HL-60 (cell line): ENCODE measurements around the gene TAF5.
A peak's percentile ranks its signal among the peaks of the same experiment; 100 is the strongest.
"Not testable (repeated sequence)": the region's sequence is repeated elsewhere in the genome, so short reads cannot be mapped to it uniquely, and the experiment has no call there.

ENCODE experiments used
- DNase-seq, 2 experiments: peaks; one replicate each; pipeline ENCODE4 v3.0.0-alpha.2; 2010 to 2020; ENCODE audit warnings: low read depth in 1 of 2, low spot score in 1 of 2
- H3K27ac ChIP-seq: fragments of 250-450 bp; sonication (Bioruptor Pico); replicated peaks from 2 replicates; pipeline ENCODE4 v1.5.1; 2020; ENCODE audit warnings: mild to moderate bottlenecking, moderate library complexity
- H3K27me3 ChIP-seq: fragments of 250-450 bp; sonication (Bioruptor Pico); 2 replicates; pipeline ENCODE4 v1.5.1; 2021; ENCODE audit warnings: mild to moderate bottlenecking, moderate library complexity; ENCODE audit not compliant: insufficient read depth, poor library complexity, severe bottlenecking
- H3K4me3 ChIP-seq: replicated peaks from 2 replicates; pipeline ENCODE4 v1.5.1; 2011; ENCODE audit warnings: mild to moderate bottlenecking, control low read depth, low read length; ENCODE audit not compliant: insufficient read depth
- CTCF ChIP-seq: IDR thresholded peaks from one replicate; pipeline ENCODE4 v1.5.1; 2011; ENCODE audit warnings: low read length, control low read depth, inconsistent platforms; ENCODE audit not compliant: insufficient read depth
- GABPA ChIP-seq: IDR thresholded peaks from 2 replicates; pipeline ENCODE4 v1.6.1; 2012; ENCODE audit warnings: low read depth
- POLR2AphosphoS5 ChIP-seq: IDR thresholded peaks from 2 replicates; pipeline ENCODE4 v1.6.1; 2012; ENCODE audit warnings: low read depth
- REST ChIP-seq: IDR thresholded peaks from 2 replicates; pipeline ENCODE4 v1.6.1; 2012; ENCODE audit warnings: low read depth; ENCODE audit not compliant: insufficient replicate concordance
- SPI1 ChIP-seq: IDR thresholded peaks from 2 replicates; pipeline ENCODE4 v1.6.1; 2012; ENCODE audit warnings: low read depth, mild to moderate bottlenecking, borderline replicate concordance

TAF5 gene

GRCh38 chr10:103353281-103353680 lies 14.5 kb upstream of the TAF5 start:
- Histone ChIP-seq H3K27ac (no peak overlapping the region), H3K27me3 (no peaks in the 10 kb centered on the region), H3K4me3 (no peak overlapping the region)
- no peak for TF ChIP-seq SPI1
- TF ChIP-seq CTCF, result no peak
- no peak for TF ChIP-seq POLR2AphosphoS5
- TF ChIP-seq GABPA, result no peak
- no peak for TF ChIP-seq REST
- no peak for DNase-seq

GRCh38 chr10:103354567-103354966 lies 13.2 kb upstream of the TAF5 start:
- not testable (repeated sequence) for H3K27ac ChIP-seq, H3K4me3 ChIP-seq, DNase-seq, H3K27me3 ChIP-seq

- TF ChIP-seq GABPA (no peak), REST (no peak), CTCF (no peak), POLR2AphosphoS5 (no peak), SPI1 (no peak)
- Histone ChIP-seq H3K27me3 (no peaks in the 10 kb centered on the region), H3K4me3 (no peak overlapping the region), H3K27ac (no peak overlapping the region)
- DNase-seq, result no peak
Measured at GRCh38 chr10:103355906-103356599, 11.7 kb upstream of the TAF5 start.

- H3K27me3 ChIP-seq, DNase-seq, H3K4me3 ChIP-seq: not testable (repeated sequence)
- 0 out of 2 replicates have a peak overlapping the region, but pooled peaks have one; percentile 15 for H3K27ac ChIP-seq
Measured at GRCh38 chr10:103359493-103359892, 8.3 kb upstream of the TAF5 start.

GRCh38 chr10:103360791-103361190 lies 7.0 kb upstream of the TAF5 start:
- not testable (repeated sequence) for H3K4me3 ChIP-seq, DNase-seq, H3K27me3 ChIP-seq, H3K27ac ChIP-seq
